HCT116 (cell line): ENCODE results near the gene GJA1. TPM values are rescaled to one million over a fixed set of nuclear protein-coding genes. Genes with fewer than 3 reads are reported as not detected.

Source experiments
- ATAC-seq: fragments of 200-7000 bp; cut with Tn5 transposase; 2 replicates; pipeline ENCODE4 v1.9.1; 2020; ENCODE audit warnings: mild to moderate bottlenecking, moderate library complexity
- BruUV-seq: library from RNA; stranded (reverse); fragments of 400-500 nt; replicated peaks from 2 replicates; lab custom pipeline; 2021; lab: Mats Ljungman, UMichigan
- CTCF ChIA-PET: fragments of 300-600 bp; sonication (Branson Sonifier 250); formaldehyde crosslinking; loops from one replicate; lab custom pipeline; 2021; ENCODE audit warnings: antibody characterized with exemption; lab: Charles Lee
- POLR2A ChIA-PET: fragments of 300-600, 350-600 bp; sonication (Branson Sonifier 250); formaldehyde crosslinking; loops from one replicate; lab custom pipeline; 2021; ENCODE audit warnings: antibody characterized with exemption; lab: Charles Lee
- RAD21 ChIA-PET, 2 experiments: fragments of 300-600 bp; sonication (Branson Sonifier 250); formaldehyde crosslinking; loops; one replicate each; lab custom pipeline; 2023; ENCODE audit warnings: low total read pairs in 2 of 2; ENCODE audit not compliant: uncharacterized antibody in 2 of 2, unreplicated experiment in 2 of 2, low non-redundant PET in 1 of 2; lab: Charles Lee
- DNase-seq: peaks from one replicate; pipeline ENCODE4 v3.0.0-alpha.2; 2010; ENCODE audit warnings: low read depth, low spot score
- H2AFZ ChIP-seq: fragments of 200-600 bp; shearing (Covaris generic), sonication (generic); 2 replicates; pipeline ENCODE4 v1.6.1; 2017; ENCODE audit warnings: low read depth, mixed run types, mixed read lengths, antibody characterized with exemption, low read length; ENCODE audit not compliant: poor library complexity, severe bottlenecking
- H3K27ac ChIP-seq: 2 replicates; pipeline ENCODE4 v1.5.1; 2012; ENCODE audit warnings: low read depth, low read length
- H3K27me3 ChIP-seq: fragments of 200-600 bp; sonication (generic); 2 replicates; pipeline ENCODE4 v1.6.1; 2016; ENCODE audit warnings: mixed run types, low read length, mixed read lengths; ENCODE audit not compliant: insufficient read depth
- H3K36me3 ChIP-seq, 2 experiments: fragments of 200-500 bp in 1 of 2; fragments of 200-600 bp in 1 of 2; sonication (Bioruptor generic) in 1 of 2; sonication (generic) in 1 of 2; 2 replicates each; pipeline versions ENCODE4 v1.5.1 to v1.6.1; 2014 to 2016; ENCODE audit warnings: low read length in 2 of 2, inconsistent platforms in 1 of 2, mixed read lengths in 1 of 2, mixed run types in 1 of 2; ENCODE audit not compliant: insufficient read depth in 2 of 2, control insufficient read depth in 1 of 2
- H3K4me1 ChIP-seq, 2 experiments: fragments of 200-600 bp in 1 of 2; sonication (generic) in 1 of 2; 2 replicates each; pipeline versions ENCODE4 v1.5.1 to v1.6.1; 2012 to 2017; ENCODE audit warnings: low read length in 2 of 2, inconsistent platforms in 1 of 2, mild to moderate bottlenecking in 1 of 2, mixed read lengths in 1 of 2, mixed run types in 1 of 2, moderate library complexity in 1 of 2; ENCODE audit not compliant: insufficient read depth in 2 of 2, control insufficient read depth in 1 of 2
- H3K4me2 ChIP-seq: fragments of 200-600 bp; sonication (generic); 2 replicates; pipeline ENCODE4 v1.6.1; 2017; ENCODE audit warnings: mixed run types, low read length, mixed read lengths
- H3K4me3 ChIP-seq, 2 experiments: fragments of 200-600 bp in 1 of 2; sonication (generic) in 1 of 2; replicated peaks in 1 of 2; 2 replicates each; pipeline ENCODE4 v1.5.1; 2011 to 2016; ENCODE audit warnings: low read length in 2 of 2, control low read depth in 1 of 2, low read depth in 1 of 2, mild to moderate bottlenecking in 1 of 2, mixed read lengths in 1 of 2, mixed run types in 1 of 2
- H3K79me2 ChIP-seq: fragments of 200-600 bp; sonication (generic); 2 replicates; pipeline ENCODE4 v1.6.1; 2017; ENCODE audit warnings: mild to moderate bottlenecking, mixed run types, low read length, moderate library complexity, mixed read lengths; ENCODE audit not compliant: insufficient read depth
- H3K9ac ChIP-seq: fragments of 200-600 bp; sonication (generic); 2 replicates; pipeline ENCODE4 v1.6.1; 2016; ENCODE audit warnings: low read length, mixed read lengths
- H3K9me2 ChIP-seq: fragments of 200-600 bp; sonication (generic), shearing (Covaris generic); 2 replicates; pipeline ENCODE4 v1.6.1; 2017; ENCODE audit warnings: mixed run types, mild to moderate bottlenecking, moderate library complexity; ENCODE audit not compliant: insufficient read depth
- H3K9me3 ChIP-seq, 2 experiments: fragments of 200-500 bp in 1 of 2; fragments of 200-600 bp in 1 of 2; sonication (Bioruptor generic) in 1 of 2; sonication (generic) in 1 of 2; 2 replicates each; pipeline ENCODE4 v1.6.1; 2014 to 2017; ENCODE audit warnings: low read length in 2 of 2, mixed read lengths in 2 of 2, inconsistent platforms in 1 of 2, low read depth in 1 of 2, mild to moderate bottlenecking in 1 of 2, mixed run types in 1 of 2, moderate library complexity in 1 of 2; ENCODE audit not compliant: control insufficient read depth in 1 of 2, insufficient read depth in 1 of 2
- H4K20me1 ChIP-seq: fragments of 200-600 bp; sonication (generic), shearing (Covaris generic); 2 replicates; pipeline ENCODE4 v1.6.1; 2017; ENCODE audit warnings: mixed run types, mild to moderate bottlenecking, moderate library complexity; ENCODE audit not compliant: insufficient read depth
- ATF3 ChIP-seq: IDR thresholded peaks from 2 replicates; pipeline ENCODE4 v1.6.1; 2012
- CBX3 ChIP-seq: IDR thresholded peaks from 2 replicates; pipeline ENCODE4 v1.6.1; 2012; ENCODE audit warnings: low read depth
- CEBPB ChIP-seq: IDR thresholded peaks from 2 replicates; pipeline ENCODE4 v1.6.1; 2012; ENCODE audit warnings: low read depth
- EGR1 ChIP-seq: IDR thresholded peaks from 2 replicates; pipeline ENCODE4 v1.6.1; 2012; ENCODE audit warnings: low read depth
- ELF1 ChIP-seq: IDR thresholded peaks from 2 replicates; pipeline ENCODE4 v1.6.1; 2012; ENCODE audit warnings: low read depth, borderline replicate concordance
- JUND ChIP-seq: IDR thresholded peaks from 2 replicates; pipeline ENCODE4 v1.6.1; 2012
- MAX ChIP-seq: IDR thresholded peaks from 2 replicates; pipeline ENCODE4 v1.6.1; 2012
- POLR2A ChIP-seq: IDR thresholded peaks from 2 replicates; pipeline ENCODE4 v1.7.0; 2011; ENCODE audit warnings: borderline replicate concordance; ENCODE audit not compliant: insufficient read depth, insufficient read length; ENCODE audit errors: extremely low read depth
- POLR2AphosphoS5 ChIP-seq: IDR thresholded peaks from 2 replicates; pipeline ENCODE4 v1.6.1; 2011; ENCODE audit warnings: mild to moderate bottlenecking, low read depth, low read length, moderate library complexity
- SP1 ChIP-seq: IDR thresholded peaks from 2 replicates; pipeline ENCODE4 v1.6.1; 2012; ENCODE audit warnings: low read depth
- SRF ChIP-seq: IDR thresholded peaks from 2 replicates; pipeline ENCODE4 v1.6.1; 2012; ENCODE audit warnings: low read depth
- TCF7L2 ChIP-seq: IDR thresholded peaks from 2 replicates; pipeline ENCODE4 v1.7.0; 2011; ENCODE audit warnings: borderline replicate concordance, inconsistent platforms; ENCODE audit not compliant: insufficient read depth, insufficient read length; ENCODE audit errors: extremely low read depth
- ZNF274 ChIP-seq: fragments of 200-500 bp; sonication (Bioruptor generic); IDR thresholded peaks from 2 replicates; pipeline ENCODE4 v1.6.1; 2014; ENCODE audit warnings: mild to moderate bottlenecking, low read depth, low read length, inconsistent platforms
- intact Hi-C: fragments of 100-400 bp; cut with micrococcal nuclease; formaldehyde crosslinking; loops from 2 replicates; pipeline ENCODE4 v1.10.0; 2022
- total RNA-seq: library from RNA; stranded (reverse); gene quantifications from one replicate; pipeline ENCODE4 v1.2.1, GENCODE V29; 2021; ENCODE audit not compliant: unreplicated experiment
- TF ChIP-seq, protein P1 (sequence below): IDR thresholded peaks from 2 replicates; pipeline ENCODE4 v1.6.1; 2012; ENCODE audit warnings: low read depth

GJA1 gene
- total RNA-seq, 1 experiment from 2014 or later: 1.1 TPM

DNA sequence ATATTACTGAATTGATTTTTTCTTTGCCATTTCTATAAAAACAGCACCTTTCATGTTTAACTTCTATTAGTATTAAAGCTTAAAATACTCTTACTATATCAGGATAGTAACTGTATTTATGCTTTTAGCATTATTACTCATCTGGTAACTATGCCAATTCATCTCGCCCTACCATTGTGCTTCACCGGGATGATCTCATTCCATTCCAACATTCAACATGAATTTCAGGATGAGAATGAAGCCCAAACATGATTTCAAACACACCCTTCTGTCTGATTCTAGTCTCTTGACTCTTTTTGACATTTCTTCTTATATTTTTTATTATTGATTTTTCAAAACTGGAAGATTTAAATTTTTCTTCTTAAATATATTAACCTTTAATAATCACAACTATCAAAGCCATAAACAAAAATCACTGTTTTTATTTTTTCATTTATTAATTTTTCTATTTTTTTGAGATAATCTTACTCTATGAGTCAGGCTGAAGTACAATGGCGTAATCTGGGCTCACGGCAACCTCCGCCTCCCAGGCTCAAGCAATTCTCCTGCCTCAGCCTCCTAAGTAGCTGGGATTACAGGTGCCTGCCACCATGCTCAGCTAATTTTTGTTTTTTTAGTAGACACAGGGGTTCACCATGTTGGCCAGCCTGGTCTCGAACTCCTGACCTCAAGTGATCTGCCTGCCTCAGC lies 46.7 kb downstream of the GJA1 start:
- H3K79me2 ChIP-seq: no peaks in the 10 kb centered on the region
- no peaks in the 10 kb centered on the region for H3K9me3 ChIP-seq
- ATAC-seq: no peak
- TF ChIP-seq JUND (peak; percentile 22; the same call in 1 of the 2 replicates), CBX3 (0 out of 2 replicates have a peak, but pooled peaks have one; percentile 16), ZNF274 (no peak)
- peaks cover 40 to 49% of the 10 kb centered on the region in 2 experiments for H3K4me1 ChIP-seq
- H3K9me2 ChIP-seq: no peaks in the 10 kb centered on the region
- DNase-seq: peak; percentile 21
- H3K4me2 ChIP-seq: peak overlapping the region; percentile 24; the same call in 1 of the 2 replicates
- no peak overlapping the region for H3K4me3 ChIP-seq
- RAD21 ChIA-PET: interaction anchor here in 1 of 2 experiments (0.6 kb wide), 1 partner anchor 8 kb away, joined by 3 read pairs; no protein-coding TSS in a partner anchor
- intact Hi-C loops: no loop called here
- H3K36me3 ChIP-seq: no peaks in the 10 kb centered on the region
- no peaks in the 10 kb centered on the region for H3K27me3 ChIP-seq
- H3K9ac ChIP-seq: no peak overlapping the region
- POLR2A ChIA-PET: no interaction called here
- no TSS peak for BruUV-seq
- H4K20me1 ChIP-seq: no peaks in the 10 kb centered on the region
- H3K27ac ChIP-seq: no peak overlapping the region
- CTCF ChIA-PET: no interaction called here
- H2AFZ ChIP-seq: peak overlapping the region; percentile 49

DNA sequence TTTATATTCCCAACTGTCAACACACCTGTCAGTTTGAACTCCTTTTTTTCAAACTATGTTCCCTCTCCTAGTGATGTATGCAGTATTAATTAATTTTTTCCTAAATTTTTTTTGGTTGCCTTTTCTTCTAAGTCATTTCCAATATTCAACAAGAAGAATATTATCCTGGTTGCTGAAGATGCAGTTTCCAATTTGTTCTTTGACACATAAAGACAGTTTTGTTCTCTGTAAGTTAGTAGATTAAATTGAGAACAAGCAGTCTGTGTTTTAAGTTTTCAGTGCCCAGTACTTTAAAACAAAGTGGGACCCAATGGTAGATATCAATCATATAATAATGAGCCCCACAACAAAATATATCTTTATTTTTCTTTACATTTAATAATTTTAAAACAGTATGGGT lies 47.3 kb downstream of the GJA1 start:
- intact Hi-C loops: no loop called here
- H4K20me1 ChIP-seq: no peaks in the 10 kb centered on the region
- H3K27ac ChIP-seq: no peak overlapping the region
- ChIA-PET RAD21 (no interaction called here), POLR2A (no interaction called here), CTCF (no interaction called here)
- H3K36me3 ChIP-seq: no peaks in the 10 kb centered on the region
- no peak for DNase-seq
- H3K27me3 ChIP-seq: no peaks in the 10 kb centered on the region
- H3K4me1 ChIP-seq: peaks cover 40 to 53% of the 10 kb centered on the region in 2 experiments
- no peak overlapping the region for H3K4me3 ChIP-seq
- no peak overlapping the region for H3K9ac ChIP-seq
- no TSS peak for BruUV-seq
- H3K79me2 ChIP-seq: no peaks in the 10 kb centered on the region
- H2AFZ ChIP-seq: peak overlapping the region; percentile 0
- H3K9me2 ChIP-seq: no peaks in the 10 kb centered on the region
- no peak overlapping the region for H3K4me2 ChIP-seq
- no peaks in the 10 kb centered on the region for H3K9me3 ChIP-seq
- no peak for ATAC-seq
- no peak for TF ChIP-seq POLR2AphosphoS5
- TF ChIP-seq POLR2A: no peak
- TF ChIP-seq ELF1: no peak
- TF ChIP-seq, protein P1, sequence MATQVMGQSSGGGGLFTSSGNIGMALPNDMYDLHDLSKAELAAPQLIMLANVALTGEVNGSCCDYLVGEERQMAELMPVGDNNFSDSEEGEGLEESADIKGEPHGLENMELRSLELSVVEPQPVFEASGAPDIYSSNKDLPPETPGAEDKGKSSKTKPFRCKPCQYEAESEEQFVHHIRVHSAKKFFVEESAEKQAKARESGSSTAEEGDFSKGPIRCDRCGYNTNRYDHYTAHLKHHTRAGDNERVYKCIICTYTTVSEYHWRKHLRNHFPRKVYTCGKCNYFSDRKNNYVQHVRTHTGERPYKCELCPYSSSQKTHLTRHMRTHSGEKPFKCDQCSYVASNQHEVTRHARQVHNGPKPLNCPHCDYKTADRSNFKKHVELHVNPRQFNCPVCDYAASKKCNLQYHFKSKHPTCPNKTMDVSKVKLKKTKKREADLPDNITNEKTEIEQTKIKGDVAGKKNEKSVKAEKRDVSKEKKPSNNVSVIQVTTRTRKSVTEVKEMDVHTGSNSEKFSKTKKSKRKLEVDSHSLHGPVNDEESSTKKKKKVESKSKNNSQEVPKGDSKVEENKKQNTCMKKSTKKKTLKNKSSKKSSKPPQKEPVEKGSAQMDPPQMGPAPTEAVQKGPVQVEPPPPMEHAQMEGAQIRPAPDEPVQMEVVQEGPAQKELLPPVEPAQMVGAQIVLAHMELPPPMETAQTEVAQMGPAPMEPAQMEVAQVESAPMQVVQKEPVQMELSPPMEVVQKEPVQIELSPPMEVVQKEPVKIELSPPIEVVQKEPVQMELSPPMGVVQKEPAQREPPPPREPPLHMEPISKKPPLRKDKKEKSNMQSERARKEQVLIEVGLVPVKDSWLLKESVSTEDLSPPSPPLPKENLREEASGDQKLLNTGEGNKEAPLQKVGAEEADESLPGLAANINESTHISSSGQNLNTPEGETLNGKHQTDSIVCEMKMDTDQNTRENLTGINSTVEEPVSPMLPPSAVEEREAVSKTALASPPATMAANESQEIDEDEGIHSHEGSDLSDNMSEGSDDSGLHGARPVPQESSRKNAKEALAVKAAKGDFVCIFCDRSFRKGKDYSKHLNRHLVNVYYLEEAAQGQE: no peak
- TF ChIP-seq TCF7L2: no peak
- no peak for TF ChIP-seq ATF3
- no peak for TF ChIP-seq JUND
- TF ChIP-seq CEBPB: no peak
- no peak for TF ChIP-seq MAX
- TF ChIP-seq SP1: no peak
- no peak for TF ChIP-seq ZNF274
- TF ChIP-seq CBX3: no peak
- no peak for TF ChIP-seq SRF
- TF ChIP-seq EGR1: no peak
